AG04449 (cell line): Measurements from ENCODE around the gene SOX18.

ENCODE experiments used
- CTCF ChIA-PET: fragments of 350-600 bp; formaldehyde crosslinking; extraction: SDS; loops from one replicate; lab custom pipeline; 2021; ENCODE audit warnings: antibody characterized with exemption; lab: Yijun Ruan, JAX
- POLR2A ChIA-PET: fragments of 400-600, 350-600 bp; formaldehyde crosslinking; extraction: SDS; loops from one replicate; lab custom pipeline; 2020; ENCODE audit warnings: antibody characterized with exemption, inconsistent platforms; lab: Yijun Ruan, JAX
- DNase-seq: peaks from one replicate; pipeline ENCODE4 v3.0.0-alpha.2; 2010; ENCODE audit warnings: low read depth, low spot score
- H3K4me3 ChIP-seq: 2 replicates; pipeline ENCODE4 v1.5.1; 2011; ENCODE audit warnings: low read depth, mild to moderate bottlenecking, control low read depth, low read length
- CTCF ChIP-seq: IDR thresholded peaks from one replicate; pipeline ENCODE4 v1.5.1; 2011; ENCODE audit warnings: mild to moderate bottlenecking, moderate library complexity, low read length, control low read depth, inconsistent platforms; ENCODE audit not compliant: insufficient read depth; ENCODE audit errors: missing control alignments

The SOX18 gene

GRCh38 chr20:64052326-64052722, 2.9 kb upstream of the SOX18 start:
- ChIA-PET POLR2A (interaction anchor here (1.2 kb wide), 1 partner anchor 10 kb away, joined by 4 read pairs; the partner anchor contains the start of gene TCEA2), CTCF (interaction anchor here (1.0 to 3.1 kb wide), 3 partner anchors 8 to 68 kb away, joined by 4 to 24 read pairs (median 6); no protein-coding TSS in a partner anchor)
- no peak overlapping the region for H3K4me3 ChIP-seq
- DNase-seq = no peak
- TF ChIP-seq CTCF = no peak

- POLR2A ChIA-PET = interaction anchor here (1.2 kb wide), 1 partner anchor 11 kb away, joined by 4 read pairs; the partner anchor contains the start of gene TCEA2
These were observed 2.3 kb upstream of the SOX18 start for GRCh38 chr20:64051561-64052325.

GRCh38 chr20:64051033-64051452, 1.6 kb upstream of the SOX18 start:
- TF ChIP-seq CTCF = no peak
- CTCF ChIA-PET = interaction anchor here (0.8 to 0.9 kb wide), 2 partner anchors 8 to 69 kb away, joined by 3 read pairs; no protein-coding TSS in a partner anchor
- no peak overlapping the region for H3K4me3 ChIP-seq
- POLR2A ChIA-PET = no interaction called here
- DNase-seq = no peak

More at GRCh38 chr20:64051561-64052325, 2.3 kb upstream of the SOX18 start:
- H3K4me3 ChIP-seq = no peak overlapping the region
- no peak for DNase-seq
- TF ChIP-seq CTCF = no peak
- CTCF ChIA-PET = interaction anchor here (0.8 to 3.1 kb wide), 2 partner anchors 12 to 68 kb away, joined by 3 to 24 read pairs; no protein-coding TSS in a partner anchor

- ChIA-PET CTCF (interaction anchor here (0.8 to 1.4 kb wide), 3 partner anchors 9 to 71 kb away, joined by 3 read pairs; no protein-coding TSS in a partner anchor), POLR2A (interaction anchor here (0.5 kb wide), 1 partner anchor 94 kb away, joined by 3 read pairs; the partner anchor contains the start of gene UCKL1)
- DNase-seq = no peak
- no peak overlapping the region for H3K4me3 ChIP-seq
- no peak for TF ChIP-seq CTCF
These were observed 1.0 kb upstream of the SOX18 start for GRCh38 chr20:64050261-64051032.

GRCh38 chr20:64049878-64050260, 430 bp upstream of the SOX18 start:
- ChIA-PET POLR2A (interaction anchor here (0.5 kb wide), 1 partner anchor 93 kb away, joined by 3 read pairs; the partner anchor contains the start of gene UCKL1), CTCF (interaction anchor here (0.9 to 1.4 kb wide), 2 partner anchors 9 to 72 kb away, joined by 3 read pairs; no protein-coding TSS in a partner anchor)
- TF ChIP-seq CTCF = no peak
- no peak for DNase-seq
- no peak overlapping the region for H3K4me3 ChIP-seq
